ENCODE data around the gene SMO.
"Not testable (repeated sequence)": the region's sequence is repeated elsewhere in the genome, so short reads cannot be mapped to it uniquely, and the experiment has no call there.

SMO gene

GRCh38 chr7:129209067-129209926, 20.9 kb downstream of the SMO start:
- DNase-seq, result no peak

- DNase-seq, result peak; percentile 25
Observed at GRCh38 chr7:129210256-129210988, 22.0 kb downstream of the SMO start.

- DNase-seq, result no peak
Observed at GRCh38 chr7:129210989-129211312, 22.5 kb downstream of the SMO start.

DNA sequence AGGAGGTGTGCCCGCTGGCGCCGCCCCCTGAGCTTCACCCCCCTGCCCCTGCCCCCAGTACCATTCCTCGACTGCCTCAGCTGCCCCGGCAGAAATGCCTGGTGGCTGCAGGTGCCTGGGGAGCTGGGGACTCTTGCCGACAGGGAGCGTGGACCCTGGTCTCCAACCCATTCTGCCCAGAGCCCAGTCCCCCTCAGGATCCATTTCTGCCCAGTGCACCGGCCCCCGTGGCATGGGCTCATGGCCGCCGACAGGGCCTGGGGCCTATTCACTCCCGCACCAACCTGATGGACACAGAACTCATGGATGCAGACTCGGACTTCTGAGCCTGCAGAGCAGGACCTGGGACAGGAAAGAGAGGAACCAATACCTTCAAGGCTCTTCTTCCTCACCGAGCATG, 23.7 kb downstream of the SMO start:
- no peak for DNase-seq

GRCh38 chr7:129212596-129212995, 24.2 kb downstream of the SMO start:
- no peak for DNase-seq

- DNase-seq, result no peak
Observed at GRCh38 chr7:129213828-129214227, 25.4 kb downstream of the SMO start.

- DNase-seq, result not testable (repeated sequence)
Observed at GRCh38 chr7:129215691-129216090, 27.3 kb downstream of the SMO start.

DNA sequence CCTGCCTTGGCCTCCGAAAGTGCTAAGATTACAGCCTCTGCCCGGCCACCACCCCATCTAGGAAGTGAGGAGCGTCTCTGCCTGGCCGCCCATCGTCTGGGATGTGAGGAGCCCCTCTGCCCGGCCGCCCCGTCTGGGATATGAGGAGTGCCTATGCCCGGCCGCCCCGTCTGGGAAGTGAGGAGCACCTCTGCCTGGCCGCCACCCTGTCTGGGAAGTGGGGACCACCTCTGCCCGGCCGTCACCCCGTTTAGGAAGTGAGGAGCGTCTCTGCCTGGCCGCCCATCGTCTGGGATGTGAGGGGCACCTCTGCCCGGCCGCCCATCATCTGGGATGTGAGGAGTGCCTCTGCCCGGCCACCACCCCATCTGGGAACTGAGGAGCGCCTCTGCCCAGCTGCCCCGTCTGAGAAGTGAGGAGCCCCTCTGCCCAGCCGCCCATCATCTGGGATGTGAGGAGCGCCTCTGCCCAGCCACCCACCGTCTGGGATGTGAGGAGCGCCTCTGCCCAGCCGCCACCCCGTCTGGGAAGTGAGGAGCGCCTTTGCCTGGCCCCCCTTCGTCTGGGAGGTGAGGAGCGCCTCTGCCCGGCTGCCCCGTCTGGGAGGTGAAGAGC, 27.8 kb downstream of the SMO start:
- not testable (repeated sequence) for DNase-seq

DNA sequence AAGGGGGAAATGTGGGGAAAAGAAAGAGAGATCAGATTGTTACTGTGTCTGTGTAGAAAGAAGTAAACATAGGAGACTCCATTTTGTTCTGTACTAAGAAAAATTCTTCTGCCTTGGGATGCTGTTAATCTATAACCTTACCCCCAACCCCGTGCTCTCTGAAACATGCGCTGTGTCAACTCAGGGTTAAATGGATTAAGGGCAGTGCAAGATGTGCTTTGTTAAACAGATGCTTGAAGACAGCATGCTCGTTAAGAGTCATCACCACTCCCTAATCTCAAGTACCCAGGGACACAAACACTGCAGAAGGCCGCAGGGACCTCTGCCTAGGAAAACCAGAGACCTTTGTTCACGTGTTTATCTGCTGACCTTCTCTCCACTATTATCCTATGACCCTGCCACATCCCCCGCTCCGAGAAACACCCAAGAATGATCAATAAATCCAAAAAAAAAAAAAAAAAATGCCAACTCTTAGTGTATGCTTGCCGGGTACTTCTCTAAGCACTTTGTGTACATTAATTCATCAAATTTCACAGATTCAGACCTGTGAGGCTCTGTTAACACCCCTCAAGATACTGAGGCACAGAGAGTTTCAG, 28.5 kb downstream of the SMO start:
- not testable (repeated sequence) for DNase-seq

DNA sequence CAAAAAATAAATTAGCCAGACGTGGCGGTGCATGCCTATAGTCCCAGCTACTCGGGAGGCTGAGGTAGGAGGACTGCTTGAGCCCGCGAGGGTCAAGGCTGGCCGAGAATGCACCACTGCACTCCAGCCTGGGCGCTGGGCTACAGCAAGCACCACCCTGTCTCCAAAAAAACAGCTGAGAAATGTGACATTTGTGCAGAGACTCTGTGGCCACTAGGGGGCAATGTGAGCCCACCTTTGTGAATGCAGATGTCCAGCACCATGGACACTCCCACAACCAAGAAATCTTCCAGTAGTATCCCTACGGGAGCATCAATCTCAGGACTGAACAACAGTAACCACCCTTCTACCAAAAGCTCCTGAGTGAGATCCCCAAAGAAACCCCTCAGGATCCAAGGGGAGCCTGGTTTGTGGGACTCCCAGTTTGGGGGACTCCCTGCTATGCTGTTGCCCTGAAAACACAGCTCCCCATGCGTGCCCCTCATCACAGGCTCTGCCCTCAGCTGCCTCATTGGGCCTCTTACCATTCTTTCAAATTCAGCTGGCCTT, 30.2 kb downstream of the SMO start:
- DNase-seq, result peak; percentile 72

GRCh38 chr7:129219166-129219565, 30.7 kb downstream of the SMO start:
- DNase-seq, result not testable (repeated sequence)

- DNase-seq, result no peak
Observed at GRCh38 chr7:129222064-129222463, 33.6 kb downstream of the SMO start.

GRCh38 chr7:129224251-129225205, 36.1 kb downstream of the SMO start, which contains the start of gene AHCYL2:
TSS of gene AHCYL2 (plus strand) at chr7:129225030.
- peak; percentile 97 for DNase-seq

DNA sequence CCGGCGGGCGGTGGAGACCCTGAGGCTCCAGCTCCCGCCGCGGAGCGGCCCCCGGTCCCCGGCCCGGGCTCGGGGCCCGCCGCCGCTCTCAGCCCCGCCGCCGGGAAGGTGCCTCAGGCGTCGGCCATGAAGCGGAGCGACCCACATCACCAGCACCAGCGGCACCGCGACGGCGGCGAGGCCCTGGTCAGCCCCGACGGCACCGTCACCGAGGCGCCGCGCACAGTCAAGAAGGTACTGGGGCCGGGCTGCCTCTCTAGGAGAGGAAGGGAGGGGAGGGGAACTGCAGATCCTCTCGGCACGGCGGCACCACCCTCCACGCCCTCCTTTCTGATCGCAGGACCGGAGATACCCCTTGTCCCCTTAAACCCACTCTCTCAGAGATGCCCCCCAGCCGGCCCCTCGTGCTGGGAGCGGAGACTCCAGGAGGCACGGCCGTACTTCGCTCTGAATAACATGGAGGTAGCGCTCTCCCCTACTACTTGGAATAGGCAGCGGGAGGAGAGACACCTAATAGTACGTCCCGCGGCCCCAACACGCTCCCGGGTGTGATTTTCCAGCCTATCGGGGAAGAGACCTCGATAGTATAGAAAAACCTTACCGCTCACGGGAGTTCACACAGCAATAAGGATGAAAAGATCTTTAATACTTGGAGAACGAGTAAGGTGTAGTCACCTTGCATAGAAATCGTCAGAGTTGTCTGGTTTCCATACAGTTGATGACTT, 36.9 kb downstream of the SMO start:
- peak; percentile 43 for DNase-seq

- DNase-seq, result no peak
Observed at GRCh38 chr7:129225931-129226572, 37.6 kb downstream of the SMO start.

DNA sequence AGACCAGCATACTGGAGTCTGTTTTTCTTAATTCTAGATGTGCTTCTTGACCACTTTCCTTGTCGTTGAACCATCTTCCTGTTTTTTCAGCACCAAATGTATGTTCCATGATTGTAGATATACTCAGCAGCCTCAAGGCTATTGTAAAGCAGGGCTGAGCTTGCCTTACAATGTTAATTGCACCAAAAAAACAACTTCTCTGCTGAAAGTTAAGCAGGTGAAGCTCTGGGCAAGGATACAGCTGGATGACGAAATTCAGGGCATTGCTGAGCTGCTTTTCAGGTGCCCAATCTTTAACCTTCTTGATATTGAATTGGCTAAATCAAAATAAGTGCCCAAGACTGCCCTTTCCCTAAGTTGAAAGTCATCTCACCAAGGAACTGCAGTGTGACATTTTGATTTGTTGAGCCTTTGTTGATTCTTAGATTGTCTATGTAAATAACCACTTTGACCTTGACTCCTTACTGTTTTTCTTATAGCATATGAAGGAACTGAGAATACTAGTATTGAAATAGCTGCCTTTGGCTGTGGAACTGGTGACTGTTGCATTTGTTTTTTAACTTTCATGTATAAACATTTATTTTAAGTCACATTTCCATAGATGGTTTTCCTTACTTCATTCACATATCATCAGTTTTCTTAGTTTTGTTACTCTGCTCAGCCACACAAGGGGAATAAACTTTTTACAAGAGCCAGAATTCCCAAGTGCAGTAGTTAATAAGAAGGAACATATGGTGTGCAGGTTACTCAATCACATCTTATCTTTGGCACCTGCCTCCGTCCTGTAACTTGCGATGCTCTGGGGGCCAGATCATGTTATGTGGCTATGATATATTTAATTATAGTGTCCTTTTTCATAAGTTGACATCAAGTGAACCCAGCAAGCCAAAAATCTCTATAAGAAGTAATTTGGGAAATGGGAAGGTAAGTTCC, 39.5 kb downstream of the SMO start:
- DNase-seq, result no peak

- DNase-seq, result no peak
Observed at GRCh38 chr7:129228633-129229032, 40.2 kb downstream of the SMO start.

- no peak for DNase-seq
Observed at GRCh38 chr7:129231666-129232065, 43.2 kb downstream of the SMO start.

DNA sequence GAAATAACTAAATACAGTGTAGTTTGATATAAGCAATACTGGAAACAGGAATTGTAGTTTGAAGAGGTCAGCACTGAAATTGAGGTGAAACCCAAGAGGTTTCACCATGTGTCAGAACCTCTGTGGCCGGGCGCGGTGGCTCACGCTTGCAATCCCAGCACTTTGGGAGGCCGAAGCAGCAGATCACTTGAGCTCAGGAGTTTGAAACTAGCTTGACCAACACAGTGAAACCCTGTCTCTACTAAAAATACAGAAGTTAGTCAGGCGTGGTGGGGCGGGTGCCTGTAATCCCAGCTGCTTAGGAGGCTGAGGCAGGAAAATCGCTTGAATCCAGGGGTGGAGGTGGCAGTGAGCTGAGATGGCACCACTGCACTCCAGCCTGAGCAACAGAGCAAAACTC, 50.1 kb downstream of the SMO start:
- no peak for DNase-seq
